NAMALWA (cell line): Measurements from ENCODE around the gene MRPL27.

Source experiments
- DNase-seq: peaks from one replicate; pipeline ENCODE4 v3.0.0-alpha.2; 2015; ENCODE audit warnings: low spot score

MRPL27 gene

GRCh38 chr17:50360486-50361115 lies 12.4 kb downstream of the MRPL27 start:
- DNase-seq: no peak

GRCh38 chr17:50359998-50360461 lies 13.0 kb downstream of the MRPL27 start:
- DNase-seq: no peak

- DNase-seq: no peak
Observed at GRCh38 chr17:50359005-50359699, 13.8 kb downstream of the MRPL27 start.

- no peak for DNase-seq
Observed at GRCh38 chr17:50358177-50358576, 14.8 kb downstream of the MRPL27 start.

GRCh38 chr17:50356892-50357510 lies 16.0 kb downstream of the MRPL27 start:
- no peak for DNase-seq

GRCh38 chr17:50356418-50356817 lies 16.6 kb downstream of the MRPL27 start:
- no peak for DNase-seq

- no peak for DNase-seq
Observed at GRCh38 chr17:50355701-50356341, 17.2 kb downstream of the MRPL27 start.

GRCh38 chr17:50355336-50355700 lies 17.7 kb downstream of the MRPL27 start:
- DNase-seq: no peak

GRCh38 chr17:50354776-50355175 lies 18.2 kb downstream of the MRPL27 start:
- DNase-seq: no peak

GRCh38 chr17:50354198-50354597 lies 18.8 kb downstream of the MRPL27 start:
- no peak for DNase-seq

- no peak for DNase-seq
Observed at GRCh38 chr17:50353600-50354195, 19.3 kb downstream of the MRPL27 start.

GRCh38 chr17:50352693-50353599 lies 20.0 kb downstream of the MRPL27 start:
- no peak for DNase-seq

- DNase-seq: no peak
Observed at GRCh38 chr17:50352072-50352692, 20.8 kb downstream of the MRPL27 start.

- DNase-seq: no peak
Observed at GRCh38 chr17:50350733-50351132, 22.3 kb downstream of the MRPL27 start.

- no peak for DNase-seq
Observed at GRCh38 chr17:50349243-50349600, 23.8 kb downstream of the MRPL27 start.

GRCh38 chr17:50348522-50349242 lies 24.3 kb downstream of the MRPL27 start:
- DNase-seq: no peak

GRCh38 chr17:50347894-50348291 lies 25.1 kb downstream of the MRPL27 start:
- DNase-seq: no peak

GRCh38 chr17:50347117-50347893 lies 25.7 kb downstream of the MRPL27 start:
- no peak for DNase-seq

GRCh38 chr17:50346313-50347116 lies 26.5 kb downstream of the MRPL27 start:
- peak; percentile 54 for DNase-seq
